ENCODE data around the gene F2RL2. TPM values are rescaled to one million over a fixed set of nuclear protein-coding genes. Genes with fewer than 3 reads are reported as not detected.

Gene F2RL2
- total RNA-seq, 1 donor from 2014 or later = not detected

- Mint-ChIP-seq H3K27ac (no peak overlapping the region), H3K4me3 (ENCODE audit: low read depth) (no peak overlapping the region), H3K4me1 (ENCODE audit: low read depth) (no peaks in the 10 kb centered on the region), H3K9me3 (ENCODE audit: low read depth) (no peaks in the 10 kb centered on the region), H3K27me3 (no peaks in the 10 kb centered on the region), H3K36me3 (ENCODE audit: insufficient read depth) (no peaks in the 10 kb centered on the region)
- TF ChIP-seq CTCF (IDR thresholded peaks at IDR 0.05; ENCODE audit: unreplicated experiment) = no peak
- DNase-seq (ENCODE audit: low spot score, unreplicated experiment) = no peak
Measured at GRCh38 chr5:76600716-76601115, 22.5 kb downstream of the F2RL2 start.

GRCh38 chr5:76598531-76598930 lies 24.7 kb downstream of the F2RL2 start:
- no peak for DNase-seq (ENCODE audit: low spot score, unreplicated experiment)
- TF ChIP-seq CTCF (IDR thresholded peaks at IDR 0.05; ENCODE audit: unreplicated experiment) = no peak
- no peaks in the 10 kb centered on the region for H3K4me1 Mint-ChIP-seq (ENCODE audit: low read depth)
- no peaks in the 10 kb centered on the region for H3K36me3 Mint-ChIP-seq (ENCODE audit: insufficient read depth)
- no peak overlapping the region for H3K27ac Mint-ChIP-seq
- no peak overlapping the region for H3K4me3 Mint-ChIP-seq (ENCODE audit: low read depth)
- no peaks in the 10 kb centered on the region for H3K9me3 Mint-ChIP-seq (ENCODE audit: low read depth)
- H3K27me3 Mint-ChIP-seq = no peaks in the 10 kb centered on the region

GRCh38 chr5:76595755-76596481 lies 27.3 kb downstream of the F2RL2 start:
- no peak overlapping the region for H3K4me3 Mint-ChIP-seq (ENCODE audit: low read depth)
- H3K27me3 Mint-ChIP-seq = no peaks in the 10 kb centered on the region
- no peaks in the 10 kb centered on the region for H3K9me3 Mint-ChIP-seq (ENCODE audit: low read depth)
- H3K27ac Mint-ChIP-seq = no peak overlapping the region
- TF ChIP-seq CTCF (IDR thresholded peaks at IDR 0.05; ENCODE audit: unreplicated experiment) = no peak
- no peaks in the 10 kb centered on the region for H3K4me1 Mint-ChIP-seq (ENCODE audit: low read depth)
- H3K36me3 Mint-ChIP-seq (ENCODE audit: insufficient read depth) = peaks cover 2% of the 10 kb centered on the region
- no peak for DNase-seq (ENCODE audit: low spot score, unreplicated experiment)

GRCh38 chr5:76594107-76594506 lies 29.1 kb downstream of the F2RL2 start:
- no peak overlapping the region for H3K27ac Mint-ChIP-seq
- DNase-seq (ENCODE audit: low spot score, unreplicated experiment) = no peak
- no peaks in the 10 kb centered on the region for H3K4me1 Mint-ChIP-seq (ENCODE audit: low read depth)
- TF ChIP-seq CTCF (IDR thresholded peaks at IDR 0.05; ENCODE audit: unreplicated experiment) = no peak
- no peaks in the 10 kb centered on the region for H3K27me3 Mint-ChIP-seq
- H3K36me3 Mint-ChIP-seq (ENCODE audit: insufficient read depth) = peaks cover 2% of the 10 kb centered on the region
- no peak overlapping the region for H3K4me3 Mint-ChIP-seq (ENCODE audit: low read depth)
- no peaks in the 10 kb centered on the region for H3K9me3 Mint-ChIP-seq (ENCODE audit: low read depth)

- Mint-ChIP-seq H3K36me3 (ENCODE audit: insufficient read depth) (peaks cover 2% of the 10 kb centered on the region), H3K4me1 (ENCODE audit: low read depth) (no peaks in the 10 kb centered on the region), H3K4me3 (ENCODE audit: low read depth) (no peak overlapping the region), H3K27ac (no peak overlapping the region), H3K27me3 (no peaks in the 10 kb centered on the region), H3K9me3 (ENCODE audit: low read depth) (no peaks in the 10 kb centered on the region)
- TF ChIP-seq CTCF (IDR thresholded peaks at IDR 0.05; ENCODE audit: unreplicated experiment) = no peak
- DNase-seq (ENCODE audit: low spot score, unreplicated experiment) = no peak
Measured at GRCh38 chr5:76592692-76593091, 30.5 kb downstream of the F2RL2 start.

All from progenitor cell of endocrine pancreas (in vitro differentiated cells).